GM13976 (cell line): ENCODE results near the gene DSG4.

Experiments used
- DNase-seq: peaks from one replicate; pipeline ENCODE4 v3.0.0; 2012; ENCODE audit warnings: low spot score
- CTCF ChIP-seq: IDR thresholded peaks from 2 replicates; pipeline ENCODE4 v1.5.1; 2012; ENCODE audit warnings: borderline replicate concordance, mild to moderate bottlenecking; ENCODE audit not compliant: insufficient read depth; ENCODE audit errors: extremely low read depth, missing control alignments, control extremely low read depth
- in situ Hi-C: fragments of 300-500 bp; cut with MboI; formaldehyde crosslinking; loops from one replicate; pipeline ENCODE4 v1.12.0; 2022; ENCODE audit warnings: low sequenced_read_pairs, mixed read lengths, inconsistent platforms; ENCODE audit not compliant: unreplicated experiment

The DSG4 gene

DNA sequence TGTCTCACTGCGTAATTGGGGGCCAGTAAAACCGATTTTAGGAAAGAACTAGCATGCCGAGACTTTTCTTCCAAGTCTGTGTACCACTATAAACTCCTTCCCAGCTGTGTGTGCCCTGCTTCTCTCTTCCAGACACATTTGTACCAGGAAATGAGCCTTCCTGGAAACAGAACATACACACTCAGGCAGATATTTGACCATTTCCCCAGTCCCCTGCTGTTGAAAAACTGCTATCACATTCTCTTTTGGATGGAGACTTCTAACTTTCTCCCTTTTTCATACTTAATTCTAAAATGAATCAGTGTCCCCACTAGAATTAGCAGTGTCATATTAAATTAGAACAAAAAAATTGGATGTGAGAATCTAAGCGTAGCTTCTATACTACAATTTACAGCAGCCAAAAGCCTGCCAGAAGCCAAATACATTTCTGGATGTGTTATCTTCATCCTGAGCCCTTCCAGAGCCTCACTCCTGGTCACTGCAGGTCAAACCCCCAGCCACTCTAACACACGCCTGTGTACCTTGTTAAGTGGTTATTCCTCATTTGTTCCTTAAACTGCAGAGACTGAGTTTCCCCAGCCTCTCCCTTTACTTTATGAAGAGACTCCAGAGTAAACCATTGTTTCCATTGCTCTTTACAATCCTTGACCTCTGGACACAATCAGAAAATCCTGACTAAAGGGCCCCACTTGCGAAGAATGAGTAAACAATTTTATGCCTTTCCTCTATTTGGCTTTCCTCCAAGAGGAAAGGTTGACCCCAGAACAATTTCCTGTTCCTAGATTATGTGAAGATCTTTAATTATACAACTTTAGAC, 20.4 kb downstream of the DSG4 start:
- in situ Hi-C loops = no loop called here
- DNase-seq = no peak
- no peak for TF ChIP-seq CTCF

- in situ Hi-C loops = no loop called here
- no peak for DNase-seq
- TF ChIP-seq CTCF = no peak
These were observed 21.6 kb downstream of the DSG4 start for GRCh38 chr18:31398191-31398590.

DNA sequence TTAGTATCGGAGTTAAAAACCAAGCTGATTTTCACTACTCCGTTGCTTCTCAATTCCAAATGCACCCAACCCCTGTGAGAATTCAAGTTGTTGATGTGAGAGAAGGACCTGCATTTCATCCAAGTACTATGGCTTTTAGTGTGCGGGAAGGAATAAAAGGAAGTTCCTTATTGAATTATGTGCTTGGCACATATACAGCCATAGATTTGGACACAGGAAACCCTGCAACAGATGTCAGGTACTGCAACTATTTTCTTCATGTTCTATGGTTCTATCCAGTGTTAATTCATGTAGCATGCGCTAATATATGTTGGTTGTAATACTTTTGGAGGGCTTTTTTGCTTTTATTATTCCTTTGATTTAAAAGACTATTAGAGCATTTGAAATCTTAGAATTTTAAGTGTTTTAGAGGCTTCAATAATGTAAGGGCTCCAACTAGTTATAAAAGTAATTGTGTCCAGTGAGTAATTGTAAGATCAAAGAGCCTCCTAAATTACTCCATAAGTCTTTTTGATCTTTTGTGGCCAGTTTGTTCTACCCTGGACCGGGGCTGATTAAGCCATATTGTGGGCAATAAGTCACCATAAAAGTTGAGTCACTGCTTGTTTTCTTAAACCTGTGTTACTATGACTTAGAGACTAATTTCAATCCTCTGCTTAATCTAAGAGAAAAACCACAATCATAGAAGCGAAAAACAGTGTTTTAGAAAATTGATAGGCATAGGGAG, 22.9 kb downstream of the DSG4 start:
- in situ Hi-C loops = no loop called here
- DNase-seq = no peak
- no peak for TF ChIP-seq CTCF

- no peak for DNase-seq
- in situ Hi-C loops = no loop called here
- TF ChIP-seq CTCF = no peak
These were observed 24.8 kb downstream of the DSG4 start for GRCh38 chr18:31401156-31402025.

DNA sequence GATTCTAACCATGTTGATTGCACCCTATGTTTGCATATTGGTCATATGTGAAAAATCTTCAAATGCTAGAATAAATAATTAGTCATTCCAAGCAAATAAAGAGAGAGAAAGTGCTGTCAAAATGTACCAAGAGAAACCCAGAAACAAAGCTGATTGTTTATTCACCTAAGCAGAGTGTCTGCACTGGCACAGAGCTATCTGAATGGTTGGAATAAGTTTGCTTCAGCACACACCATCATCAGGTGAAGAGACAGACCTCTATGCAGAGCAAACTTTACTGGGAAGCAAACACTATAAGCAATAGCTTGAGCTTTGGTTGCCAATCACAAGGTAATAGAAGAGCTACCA, 25.4 kb downstream of the DSG4 start:
- DNase-seq = no peak
- no peak for TF ChIP-seq CTCF
- in situ Hi-C loops = no loop called here

DNA sequence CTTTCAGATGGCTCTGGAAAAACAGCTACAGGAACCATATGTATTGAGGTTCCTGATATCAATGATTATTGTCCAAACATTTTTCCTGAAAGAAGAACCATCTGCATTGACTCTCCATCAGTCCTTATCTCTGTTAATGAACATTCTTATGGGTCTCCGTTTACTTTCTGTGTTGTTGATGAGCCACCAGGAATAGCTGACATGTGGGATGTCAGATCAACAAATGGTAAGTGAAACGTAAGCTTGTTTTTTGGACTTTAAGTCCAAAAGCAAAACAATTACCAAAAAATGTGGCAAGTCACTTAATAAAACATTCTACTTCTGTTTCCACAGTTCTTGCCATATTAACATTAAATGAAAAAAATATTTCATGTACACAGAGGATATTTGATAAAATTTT, 26.8 kb downstream of the DSG4 start:
- no peak for TF ChIP-seq CTCF
- no peak for DNase-seq
- in situ Hi-C loops = no loop called here
